ENCODE results near the gene KLHL14. TPM values are rescaled to one million over a fixed set of nuclear protein-coding genes. Genes with fewer than 3 reads are reported as not detected.

Gene KLHL14
- total and polyA plus RNA-seq, 2 of the 13 experiments (the other 11 are each of a cell fraction or from before 2014, with no cell fraction given), result 16.0 to 41.8 TPM

- TF ChIP-seq HNF1A (IDR thresholded peaks at IDR 0.05; ENCODE audit: low read depth), result peak; percentile 80
- peak; percentile 89 for TF ChIP-seq HNF1A (CRISPR knock-in tag; IDR thresholded peaks at IDR 0.05; ENCODE audit: borderline replicate concordance)
- peak; percentile 97 for TF ChIP-seq FOXJ3 (CRISPR knock-in tag; IDR thresholded peaks at IDR 0.05; ENCODE audit: borderline replicate concordance)
- TF ChIP-seq ZNF207 (IDR thresholded peaks at IDR 0.05; ENCODE audit: borderline replicate concordance), result no peak
- no peak for TF ChIP-seq MYPOP (CRISPR knock-in tag; IDR thresholded peaks at IDR 0.05)
- peak; percentile 56; the same call in 1 of the 2 replicates for TF ChIP-seq ZBTB2 (CRISPR knock-in tag; IDR thresholded peaks at IDR 0.05; ENCODE audit: low read depth)
- TF ChIP-seq HOXA9 (CRISPR knock-in tag; IDR thresholded peaks at IDR 0.05; ENCODE audit: borderline replicate concordance), result no peak
- no peak for TF ChIP-seq SRSF9 (IDR thresholded peaks at IDR 0.05; ENCODE audit: borderline replicate concordance, insufficient read depth, low read depth, low read length, poor library complexity, severe bottlenecking)
- TF ChIP-seq STAT6 (CRISPR knock-in tag; IDR thresholded peaks at IDR 0.05; ENCODE audit: borderline replicate concordance), result no peak
- no peak for TF ChIP-seq ZNF660 (CRISPR knock-in tag; IDR thresholded peaks at IDR 0.05; ENCODE audit: borderline replicate concordance, low read depth)
- peak; percentile 94 for TF ChIP-seq ZBTB37 (CRISPR knock-in tag; IDR thresholded peaks at IDR 0.05)
- TF ChIP-seq ZNF414 (CRISPR knock-in tag; IDR thresholded peaks at IDR 0.05), result peak; percentile 25; the same call in 1 of the 2 replicates
- peak; percentile 70; the same call in 1 of the 2 replicates for TF ChIP-seq ZSCAN21 (CRISPR knock-in tag; IDR thresholded peaks at IDR 0.05; ENCODE audit: borderline replicate concordance)
- TF ChIP-seq HNRNPLL (IDR thresholded peaks at IDR 0.05; ENCODE audit: low read depth, low read length, poor library complexity, severe bottlenecking), result no peak
These were observed 31.5 kb upstream of the KLHL14 start (continued) for GRCh38 chr18:32804134-32804888.

All from HepG2 (cell line).